IMR-90 (cell line): ENCODE measurements around the gene CCDC88C. TPM values are rescaled to one million over a fixed set of nuclear protein-coding genes. Genes with fewer than 3 reads are reported as not detected.

Source experiments
- ATAC-seq: fragments of 200-7000 bp; cut with Tn5 transposase; 2 replicates; pipeline ENCODE4 v1.9.1; 2020; ENCODE audit warnings: low read depth, mild to moderate bottlenecking, moderate library complexity
- BruUV-seq: library from RNA; stranded (reverse); fragments of 400-500 nt; replicated peaks from 2 replicates; lab custom pipeline; 2021; lab: Mats Ljungman, UMichigan
- CTCF ChIA-PET: fragments of 300-600 bp; formaldehyde crosslinking; extraction: SDS; loops from one replicate; lab custom pipeline; 2021; ENCODE audit warnings: antibody characterized with exemption; lab: Yijun Ruan, JAX
- POLR2A ChIA-PET: fragments of 300-600 bp; sonication (Branson Sonifier 250); formaldehyde crosslinking; loops from one replicate; lab custom pipeline; 2022; ENCODE audit warnings: antibody characterized with exemption; ENCODE audit not compliant: unreplicated experiment; lab: Charles Lee
- DNase-seq: peaks from one replicate; pipeline ENCODE4 v3.0.0; 2013
- H2AFZ ChIP-seq: replicated peaks from 2 replicates; pipeline ENCODE3; 2013; ENCODE audit warnings: low read length, mild to moderate bottlenecking; ENCODE audit not compliant: poor library complexity
- H2AK5ac ChIP-seq: 2 replicates; pipeline ENCODE4 v1.6.1; 2013; ENCODE audit warnings: low read depth, low read length, inconsistent platforms
- H2AK9ac ChIP-seq: replicated peaks from 2 replicates; pipeline ENCODE3; 2013; ENCODE audit warnings: mild to moderate bottlenecking, low read depth, low read length, moderate library complexity; ENCODE audit not compliant: poor library complexity
- H2BK120ac ChIP-seq: 2 replicates; pipeline ENCODE4 v1.6.1; 2013; ENCODE audit warnings: low read depth, low read length, inconsistent platforms
- H2BK15ac ChIP-seq: 3 replicates; pipeline ENCODE4 v1.6.1; 2013; ENCODE audit warnings: low read depth, low read length, inconsistent platforms
- H2BK20ac ChIP-seq: 2 replicates; pipeline ENCODE4 v1.6.1; 2013; ENCODE audit warnings: low read depth, mild to moderate bottlenecking, inconsistent platforms, low read length, moderate library complexity
- H2BK5ac ChIP-seq: 2 replicates; pipeline ENCODE4 v1.6.1; 2013; ENCODE audit warnings: mild to moderate bottlenecking, low read depth, low read length, inconsistent platforms; ENCODE audit not compliant: poor library complexity, severe bottlenecking
- H3K14ac ChIP-seq: replicated peaks from 2 replicates; pipeline ENCODE4 v1.6.1; 2013; ENCODE audit warnings: low read depth, low read length, inconsistent platforms
- H3K18ac ChIP-seq: 2 replicates; pipeline ENCODE4 v1.6.1; 2013; ENCODE audit warnings: low read depth, low read length, control low read depth
- H3K23ac ChIP-seq: 2 replicates; pipeline ENCODE4 v1.6.1; 2013; ENCODE audit warnings: low read depth, low read length, inconsistent platforms
- H3K27ac ChIP-seq: 2 replicates; pipeline ENCODE4 v1.5.1; 2013; ENCODE audit warnings: mild to moderate bottlenecking, control low read depth, low read length; ENCODE audit not compliant: insufficient read depth
- H3K27me3 ChIP-seq: 2 replicates; pipeline ENCODE4 v1.6.1; 2013; ENCODE audit warnings: low read length; ENCODE audit not compliant: control insufficient read depth, insufficient read depth
- H3K36me3 ChIP-seq: 2 replicates; pipeline ENCODE4 v1.6.1; 2013; ENCODE audit warnings: low read length, mixed read lengths; ENCODE audit not compliant: control insufficient read depth, insufficient read depth
- H3K4ac ChIP-seq: 2 replicates; pipeline ENCODE4 v1.6.1; 2013; ENCODE audit warnings: low read depth, low read length, inconsistent platforms
- H3K4me1 ChIP-seq: 2 replicates; pipeline ENCODE4 v1.6.1; 2013; ENCODE audit warnings: low read length, mixed read lengths; ENCODE audit not compliant: control insufficient read depth, insufficient read depth
- H3K4me2 ChIP-seq: 2 replicates; pipeline ENCODE4 v1.6.1; 2013; ENCODE audit warnings: low read depth, mild to moderate bottlenecking, control low read depth, low read length, moderate library complexity
- H3K4me3 ChIP-seq: 2 replicates; pipeline ENCODE4 v1.5.1; 2013; ENCODE audit warnings: low read depth, mild to moderate bottlenecking, control low read depth, low read length, moderate library complexity; ENCODE audit not compliant: insufficient read depth
- H3K56ac ChIP-seq: 2 replicates; pipeline ENCODE4 v1.6.1; 2013; ENCODE audit warnings: low read length, inconsistent platforms; ENCODE audit not compliant: insufficient read depth; ENCODE audit errors: extremely low read depth
- H3K79me1 ChIP-seq, 2 experiments: 2 replicates each; pipeline ENCODE4 v1.6.1; 2013; ENCODE audit warnings: low read length in 2 of 2, inconsistent platforms in 1 of 2, low read depth in 1 of 2
- H3K9ac ChIP-seq: 2 replicates; pipeline ENCODE4 v1.6.1; 2013; ENCODE audit warnings: low read depth, low read length, control low read depth
- H3K9me1 ChIP-seq: 2 replicates; pipeline ENCODE4 v1.6.1; 2013; ENCODE audit warnings: low read length, inconsistent platforms; ENCODE audit not compliant: insufficient read depth
- H3K9me3 ChIP-seq: 2 replicates; pipeline ENCODE4 v1.6.1; 2013; ENCODE audit warnings: low read length; ENCODE audit not compliant: control insufficient read depth, insufficient read depth
- H4K20me1 ChIP-seq: 2 replicates; pipeline ENCODE4 v1.6.1; 2013; ENCODE audit warnings: low read length, inconsistent platforms; ENCODE audit not compliant: insufficient read depth
- H4K5ac ChIP-seq: 2 replicates; pipeline ENCODE4 v1.6.1; 2013; ENCODE audit warnings: mild to moderate bottlenecking, low read depth, low read length, control low read depth
- H4K8ac ChIP-seq, 2 experiments: 2 replicates each; pipeline ENCODE4 v1.6.1; 2013; ENCODE audit warnings: low read depth in 2 of 2, low read length in 2 of 2, control low read depth in 1 of 2, inconsistent platforms in 1 of 2
- H4K91ac ChIP-seq: 2 replicates; pipeline ENCODE4 v1.6.1; 2013; ENCODE audit warnings: low read depth, low read length, inconsistent platforms; ENCODE audit not compliant: insufficient read depth
- BHLHE40 ChIP-seq: fragments of 150-350 bp; IDR thresholded peaks from 2 replicates; pipeline ENCODE4 v1.6.1; 2016; ENCODE audit warnings: mild to moderate bottlenecking, low read depth, low read length
- CEBPB ChIP-seq: IDR thresholded peaks from 2 replicates; pipeline ENCODE4 v1.6.1; 2012; ENCODE audit warnings: low read depth, low read length, improper control_type of control experiment
- POLR2A ChIP-seq: IDR thresholded peaks from 2 replicates; pipeline ENCODE4 v1.6.1; 2012; ENCODE audit warnings: mild to moderate bottlenecking, low read depth, low read length
- RCOR1 ChIP-seq: IDR thresholded peaks from 2 replicates; pipeline ENCODE4 v1.6.1; 2012; ENCODE audit warnings: mild to moderate bottlenecking, low read length, improper control_type of control experiment; ENCODE audit not compliant: insufficient replicate concordance
- WGBS, 2 experiments: methylation state at CpG; one replicate each; pipeline versions ENCODE4 v1.1.5 to v1.1.7; 2013; ENCODE audit warnings: missing lambda C conversion rate in 2 of 2; ENCODE audit not compliant: insufficient read length in 1 of 2; ENCODE audit errors: extremely low coverage in 2 of 2; 5-methylcytosine and 5-hydroxymethylcytosine counted together
- dilution Hi-C: fragments of 300-500 bp; cut with HindIII; formaldehyde crosslinking; loops from one replicate; pipeline ENCODE4 v1.14.3; 2018; ENCODE audit warnings: low sequenced_read_pairs; ENCODE audit not compliant: unreplicated experiment
- in situ Hi-C: fragments of 300-500 bp; cut with MboI; formaldehyde crosslinking; loops from 3 replicates; pipeline ENCODE4 v1.14.3; 2019; ENCODE audit warnings: low sequenced_read_pairs, inconsistent platforms, mixed read lengths
- intact Hi-C: fragments of 100-400 bp; cut with micrococcal nuclease; formaldehyde crosslinking; loops from 2 replicates; pipeline ENCODE4 v1.10.0; 2022
- polyA plus RNA-seq, 3 experiments: library from polyadenylated mRNA; depleted of rRNA; stranded (reverse); fragments of >200 nt; gene quantifications; 2 replicates each; pipeline ENCODE4 v1.2.3, GENCODE V29; 2012; ENCODE audit warnings: low replicate concordance in 1 of 3
- total RNA-seq: library from RNA; depleted of rRNA; stranded (reverse); fragments of >200 nt; gene quantifications from 2 replicates; pipeline ENCODE4 v1.2.3, GENCODE V29; 2012

The CCDC88C gene
- total and polyA plus RNA-seq, 2 of the 4 experiments (the other 2 are of a cell fraction) = 0.17 to 0.18 TPM

GRCh38 chr14:91277546-91278382 lies 139.9 kb downstream of the CCDC88C start:
- no peak overlapping the region for H3K18ac ChIP-seq

More at GRCh38 chr14:91277546-91278382, 139.9 kb downstream of the CCDC88C start:
- dilution Hi-C loops (no loop called here), in situ Hi-C loops (no loop called here), intact Hi-C loops (no loop called here)
- H3K36me3 ChIP-seq = no peaks in the 10 kb centered on the region
- no peak overlapping the region for H3K23ac ChIP-seq
- no TSS peak for BruUV-seq
- H3K14ac ChIP-seq = no peak overlapping the region
- H4K5ac ChIP-seq = no peak overlapping the region
- H2AK5ac ChIP-seq = no peak overlapping the region
- no peak for DNase-seq
- H3K9ac ChIP-seq = no peak overlapping the region
- no peaks in the 10 kb centered on the region for H4K20me1 ChIP-seq
- no peak overlapping the region for H3K4ac ChIP-seq
- no peak overlapping the region for H2BK5ac ChIP-seq
- no peak overlapping the region for H3K4me3 ChIP-seq
- no peak overlapping the region for H3K4me2 ChIP-seq
- no peak for TF ChIP-seq BHLHE40
- no peak for TF ChIP-seq POLR2A
- no peak for TF ChIP-seq RCOR1
- TF ChIP-seq CEBPB = no peak
- ChIA-PET CTCF (interaction anchor here (1.5 kb wide), 1 partner anchor 100 kb away, joined by 4 read pairs; no protein-coding TSS in a partner anchor), POLR2A (no interaction called here)
- H2BK20ac ChIP-seq = no peak overlapping the region
- no peaks in the 10 kb centered on the region for H3K79me1 ChIP-seq
- H2BK15ac ChIP-seq = no peak overlapping the region
- H3K9me3 ChIP-seq = no peaks in the 10 kb centered on the region
- ATAC-seq = no peak
- H3K9me1 ChIP-seq = no peaks in the 10 kb centered on the region
- WGBS, 2 experiments = 80% methylated on average over 6 of the region's 30 CpGs; no CpG with 5 or more reads in 1 of the 2 experiments
- H3K56ac ChIP-seq = no peak overlapping the region
- no peak overlapping the region for H3K27ac ChIP-seq
- no peak overlapping the region for H2AFZ ChIP-seq
- H3K27me3 ChIP-seq = peaks cover 3% of the 10 kb centered on the region
- no peak overlapping the region for H4K8ac ChIP-seq
- no peaks in the 10 kb centered on the region for H3K4me1 ChIP-seq
- H2AK9ac ChIP-seq = no peak overlapping the region
- H2BK120ac ChIP-seq = no peak overlapping the region
- no peak overlapping the region for H4K91ac ChIP-seq
